ENCODE data around the gene PPFIBP1. TPM values are rescaled to one million over a fixed set of nuclear protein-coding genes. Genes with fewer than 3 reads are reported as not detected.

PPFIBP1 gene
- total and polyA plus RNA-seq, 2 of the 8 experiments (the other 6 are each of a cell fraction or from before 2014, with no cell fraction given): 7.7 to 31.3 TPM

DNA sequence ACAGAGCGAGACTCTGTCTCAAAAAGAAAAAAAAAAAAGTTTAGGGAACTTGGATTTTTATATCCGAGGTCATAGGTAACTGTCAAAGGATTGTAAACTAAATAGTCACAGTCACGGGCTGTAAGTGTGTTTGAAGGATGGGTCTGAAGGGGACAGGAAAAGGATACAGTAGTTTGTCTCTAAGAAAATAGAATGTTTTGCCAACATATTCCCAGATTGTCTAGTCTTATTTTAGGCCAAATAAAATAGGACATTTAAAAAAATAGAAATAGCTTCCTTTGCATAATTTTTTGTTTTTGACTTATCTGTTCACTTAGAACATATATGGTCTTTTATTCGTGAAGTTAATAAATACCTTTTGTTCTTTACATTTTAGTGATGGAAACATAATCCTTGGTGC, 148.0 kb downstream of the PPFIBP1 start:
- POLR2A ChIA-PET (ENCODE audit: partially characterized antibody): no interaction called here
- no peaks in the 10 kb centered on the region for H4K20me1 ChIP-seq (replicated peaks in 1 of 2; ENCODE audit: control insufficient read depth in 1 of 2, insufficient read depth in 2 of 2, low read length in 2 of 2)
- H2AFZ ChIP-seq (ENCODE audit: low read length): no peak overlapping the region
- no peaks in the 10 kb centered on the region for H3K27me3 ChIP-seq (replicated peaks in 1 of 4; ENCODE audit: control insufficient read depth in 3 of 4, extremely low read depth in 1 of 4, insufficient read depth in 3 of 4, low read length in 3 of 4)
- H3K4ac ChIP-seq (replicated peaks; ENCODE audit: insufficient read length, low read depth, low read length): no peak overlapping the region
- H4K8ac ChIP-seq (ENCODE audit: extremely low read depth, insufficient read depth, low read length): no peak overlapping the region
- H4K91ac ChIP-seq (replicated peaks; ENCODE audit: insufficient read length, low read length): no peak overlapping the region
- no peak overlapping the region for H2BK20ac ChIP-seq (ENCODE audit: low read length)
- no peak overlapping the region for H2BK12ac ChIP-seq (ENCODE audit: low read depth, low read length)
- no peak overlapping the region for H3K9ac ChIP-seq (replicated peaks in 1 of 4; ENCODE audit: extremely low read depth in 1 of 4, low read depth in 3 of 4, low read length in 3 of 4)
- no peak overlapping the region for H3K18ac ChIP-seq (ENCODE audit: extremely low read depth, low read length)
- no peak overlapping the region for H2AK5ac ChIP-seq (ENCODE audit: low read depth, low read length)
- no peaks in the 10 kb centered on the region for H3K4me1 ChIP-seq (replicated peaks in 1 of 4; ENCODE audit: control insufficient read depth in 3 of 4, insufficient read depth in 4 of 4, low read length in 3 of 4)
- H3K27ac ChIP-seq (ENCODE audit: low read depth, low read length): no peak overlapping the region
- no peak for FAIRE-seq
- no peak for DNase-seq (ENCODE audit: low read depth in 1 of 2, low spot score in 2 of 2)
- no peak overlapping the region for H3K14ac ChIP-seq (ENCODE audit: insufficient read length)
- H3K9me3 ChIP-seq (ENCODE audit: insufficient read depth in 2 of 2, low read depth in 1 of 2, low read length in 1 of 2): no peaks in the 10 kb centered on the region
- H2BK15ac ChIP-seq (ENCODE audit: low read length): no peak overlapping the region
- CTCF ChIA-PET (ENCODE audit: partially characterized antibody): interaction anchor here (0.7 kb wide), 1 partner anchor 12 kb away, joined by 3 read pairs; no protein-coding TSS in a partner anchor
- no peak overlapping the region for H3K4me3 ChIP-seq (ENCODE audit: extremely low read depth in 1 of 4, insufficient read depth in 2 of 4, low read depth in 3 of 4, low read length in 4 of 4)
- H2BK120ac ChIP-seq (replicated peaks; ENCODE audit: low read depth, low read length): no peak overlapping the region
- H3K79me1 ChIP-seq (ENCODE audit: low read depth, low read length): no peaks in the 10 kb centered on the region
- H4K5ac ChIP-seq (ENCODE audit: insufficient read length, low read depth, low read length): no peak overlapping the region
- no peaks in the 10 kb centered on the region for H3K79me2 ChIP-seq (ENCODE audit: control insufficient read depth in 1 of 2, insufficient read depth in 2 of 2, low read length in 2 of 2)
- no peak overlapping the region for H3K4me2 ChIP-seq (ENCODE audit: insufficient read depth in 1 of 2, low read depth in 2 of 2, low read length in 2 of 2)
- no peak overlapping the region for H2BK5ac ChIP-seq (ENCODE audit: low read depth, low read length)
- H3K23ac ChIP-seq (ENCODE audit: insufficient read length): no peak overlapping the region
- no peak for TF ChIP-seq TAF7 (optimal IDR thresholded peaks at IDR 0.05; ENCODE audit: borderline replicate concordance, low read depth, low read length)
- TF ChIP-seq POLR2AphosphoS5 (IDR thresholded peaks at IDR 0.05; ENCODE audit: low read depth, low read length): no peak
- no peak overlapping the region for H3K56ac ChIP-seq (replicated peaks; ENCODE audit: insufficient read length, low read depth, low read length)
- 84% methylated on average over 4 of the region's 4 CpGs; no CpG with 5 or more reads in 1 of the 2 experiments for WGBS, 2 experiments (ENCODE audit: extremely low coverage in 1 of 2, insufficient coverage in 1 of 2, insufficient read length in 1 of 2, insufficient replicate concordance in 2 of 2, low coverage in 1 of 2, low lambda C conversion rate in 2 of 2, missing lambda C conversion rate in 1 of 2)
- H3K36me3 ChIP-seq (ENCODE audit: control insufficient read depth in 2 of 4, insufficient read depth in 4 of 4, low read length in 3 of 4): peaks cover 0 to 5% (median 1%) of the 10 kb centered on the region in 4 experiments; a peak in 1 of 8 replicates
- H3K23me2 ChIP-seq (ENCODE audit: low read depth, low read length): no peaks in the 10 kb centered on the region

Data from H1 (cell line).